ENCODE data around the gene CLCF1.
"Not testable (repeated sequence)": the region's sequence is repeated elsewhere in the genome, so short reads cannot be mapped to it uniquely, and the experiment has no call there.

Gene CLCF1

DNA sequence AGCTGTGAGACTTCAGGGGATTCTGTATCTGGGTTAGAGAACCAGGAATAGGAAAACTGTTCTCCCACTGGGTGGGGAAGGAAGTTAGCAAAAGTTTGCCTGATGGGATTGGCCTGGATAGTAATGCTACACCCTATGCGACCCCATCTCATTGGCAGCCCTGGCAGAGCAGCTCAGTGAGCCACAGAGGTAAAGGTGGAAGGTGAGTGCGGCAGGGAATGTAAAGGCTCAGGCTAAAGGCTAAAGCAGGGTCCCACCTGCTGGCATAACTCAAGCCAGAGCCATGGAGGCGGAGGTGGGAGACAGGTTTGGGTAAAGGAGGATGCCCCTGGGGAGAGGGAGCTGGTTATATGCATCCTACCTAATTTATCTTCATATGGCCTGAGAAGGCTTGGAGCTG lies 51.3 kb downstream of the CLCF1 start:
- DNase-seq: no peak

GRCh38 chr11:67321313-67321871 lies 52.0 kb downstream of the CLCF1 start:
- DNase-seq: no peak

- DNase-seq: no peak
These were observed 52.7 kb downstream of the CLCF1 start for GRCh38 chr11:67320691-67321090.

- no peak for DNase-seq
These were observed 53.4 kb downstream of the CLCF1 start for GRCh38 chr11:67320011-67320410.

- DNase-seq: not testable (repeated sequence)
These were observed 54.5 kb downstream of the CLCF1 start for GRCh38 chr11:67318876-67319275.

- peak in 1 of 6 experiments; percentile 51 for DNase-seq
These were observed 55.4 kb downstream of the CLCF1 start for GRCh38 chr11:67317888-67318555.

- peak; percentile 93 to 97 (median 96) for DNase-seq
These were observed 56.1 kb downstream of the CLCF1 start for GRCh38 chr11:67317205-67317887.

DNA sequence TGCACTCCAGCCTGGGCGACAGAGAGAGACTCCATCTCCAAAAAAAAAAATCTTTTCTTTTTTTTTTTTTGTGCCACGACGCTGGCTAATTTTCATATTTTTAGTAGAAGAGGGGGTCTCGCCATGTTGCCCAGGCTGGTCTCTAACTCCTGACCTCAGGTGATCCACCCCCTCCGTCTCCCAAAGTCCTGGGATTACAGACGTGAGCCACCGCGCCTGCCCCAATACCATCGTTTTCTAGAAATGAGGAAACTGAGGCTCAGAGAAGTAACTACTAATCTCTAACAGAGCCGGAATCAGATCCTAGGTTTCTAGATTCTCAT lies 56.6 kb downstream of the CLCF1 start:
- peak in 1 of 6 experiments; percentile 35 for DNase-seq

- no peak for DNase-seq
These were observed 58.0 kb downstream of the CLCF1 start for GRCh38 chr11:67315325-67315909.

- no peak for DNase-seq
These were observed 59.2 kb downstream of the CLCF1 start for GRCh38 chr11:67314218-67314617.

Data from stimulated activated naive CD4-positive, alpha-beta T cell (primary cell).